Trophoblast cell (in vitro differentiated cells and primary cell): ENCODE data around the gene IDH3G. TPM values are rescaled to one million over a fixed set of nuclear protein-coding genes. Genes with fewer than 3 reads are reported as not detected.

Source experiments
- DNase-seq, 2 donors: peaks; one replicate each; pipeline ENCODE4 v3.0.0-alpha.2; 2016
- H2AFZ ChIP-seq: 2 replicates; pipeline ENCODE4 v1.6.1; 2013; ENCODE audit warnings: low read length, moderate library complexity, mild to moderate bottlenecking; ENCODE audit not compliant: insufficient read depth, poor library complexity
- H2AK5ac ChIP-seq: 2 replicates; pipeline ENCODE4 v1.6.1; 2013; ENCODE audit warnings: mild to moderate bottlenecking, low read length
- H2BK120ac ChIP-seq: 2 replicates; pipeline ENCODE4 v1.6.1; 2013; ENCODE audit warnings: low read length, mild to moderate bottlenecking, moderate library complexity; ENCODE audit not compliant: insufficient read depth, poor library complexity
- H2BK12ac ChIP-seq: 2 replicates; pipeline ENCODE4 v1.6.1; 2013; ENCODE audit warnings: mild to moderate bottlenecking, low read length, moderate library complexity
- H2BK5ac ChIP-seq: 2 replicates; pipeline ENCODE4 v1.6.1; 2013; ENCODE audit warnings: low read length, low read depth, moderate library complexity, mild to moderate bottlenecking; ENCODE audit not compliant: poor library complexity
- H3K14ac ChIP-seq: 2 replicates; pipeline ENCODE4 v1.6.1; 2013; ENCODE audit warnings: mild to moderate bottlenecking, low read length
- H3K18ac ChIP-seq: 2 replicates; pipeline ENCODE4 v1.6.1; 2013; ENCODE audit warnings: mild to moderate bottlenecking, low read length
- H3K23ac ChIP-seq: 2 replicates; pipeline ENCODE4 v1.6.1; 2013; ENCODE audit warnings: low read length
- H3K27ac ChIP-seq: 2 replicates; pipeline ENCODE4 v1.5.1; 2013; ENCODE audit warnings: low read depth, mild to moderate bottlenecking, inconsistent platforms, low read length, moderate library complexity
- H3K27me3 ChIP-seq: 2 replicates; pipeline ENCODE4 v1.6.1; 2013; ENCODE audit warnings: inconsistent platforms, mild to moderate bottlenecking, low read length, moderate library complexity; ENCODE audit not compliant: insufficient read depth
- H3K36me3 ChIP-seq, 2 experiments: 1 replicate in 1 of 2; 2 replicates in 1 of 2; pipeline ENCODE4 v1.6.1; 2013; ENCODE audit warnings: low read length in 2 of 2, mild to moderate bottlenecking in 2 of 2, moderate library complexity in 1 of 2; ENCODE audit not compliant: insufficient read depth in 2 of 2, control insufficient read depth in 1 of 2
- H3K4ac ChIP-seq: 2 replicates; pipeline ENCODE4 v1.6.1; 2013; ENCODE audit warnings: low read depth, mild to moderate bottlenecking, low read length, moderate library complexity
- H3K4me1 ChIP-seq, 2 experiments: 1 replicate in 1 of 2; 2 replicates in 1 of 2; pipeline ENCODE4 v1.6.1; 2013; ENCODE audit warnings: low read length in 2 of 2, mild to moderate bottlenecking in 2 of 2, moderate library complexity in 1 of 2; ENCODE audit not compliant: insufficient read depth in 2 of 2, control insufficient read depth in 1 of 2
- H3K4me2 ChIP-seq: 2 replicates; pipeline ENCODE4 v1.6.1; 2013; ENCODE audit warnings: inconsistent platforms, mild to moderate bottlenecking, low read length, moderate library complexity
- H3K4me3 ChIP-seq: 2 replicates; pipeline ENCODE4 v1.5.1; 2013; ENCODE audit warnings: mild to moderate bottlenecking, low read depth, low read length, inconsistent platforms
- H3K79me1 ChIP-seq: one replicate; pipeline ENCODE4 v1.6.1; 2013; ENCODE audit warnings: low read length
- H3K79me2 ChIP-seq: 2 replicates; pipeline ENCODE4 v1.6.1; 2013; ENCODE audit warnings: low read length, mild to moderate bottlenecking; ENCODE audit not compliant: control insufficient read depth, insufficient read depth, poor library complexity
- H3K9ac ChIP-seq: 2 replicates; pipeline ENCODE4 v1.6.1; 2013; ENCODE audit warnings: mild to moderate bottlenecking, low read length
- H3K9me3 ChIP-seq: 2 replicates; pipeline ENCODE4 v1.6.1; 2013; ENCODE audit warnings: low read depth, mild to moderate bottlenecking, control low read depth, inconsistent platforms, low read length; ENCODE audit not compliant: insufficient read depth
- H4K12ac ChIP-seq: 2 replicates; pipeline ENCODE4 v1.6.1; 2013; ENCODE audit warnings: low read depth, mild to moderate bottlenecking, low read length, moderate library complexity
- H4K8ac ChIP-seq: 2 replicates; pipeline ENCODE4 v1.6.1; 2013; ENCODE audit warnings: low read depth, mild to moderate bottlenecking, low read length, moderate library complexity
- H4K91ac ChIP-seq: one replicate; pipeline ENCODE4 v1.6.1; 2013; ENCODE audit warnings: low read depth, mild to moderate bottlenecking, low read length, moderate library complexity
- WGBS: extraction: QIAGEN DNeasy Blood & Tissue Kit; methylation state at CpG from one replicate; pipeline ENCODE4 v1.1.7; 2013; ENCODE audit warnings: missing lambda C conversion rate; ENCODE audit not compliant: insufficient read length, insufficient coverage; ENCODE audit errors: extremely low coverage; 5-methylcytosine and 5-hydroxymethylcytosine counted together
- polyA plus RNA-seq: library from polyadenylated mRNA; stranded (reverse); fragments of 200-250 nt; gene quantifications from 2 replicates; pipeline ENCODE4 v1.2.3, GENCODE V29; 2013

IDH3G gene
- polyA plus RNA-seq, result 51.1 and 53.7 TPM in 2 replicates

- H2AFZ ChIP-seq, result peak within 1 kb of the TSS; percentile 84
- peak within 1 kb of the TSS; percentile 92 for H3K4me2 ChIP-seq
- no peaks in the 10 kb centered on the region for H3K27me3 ChIP-seq
- peaks cover 39 to 47% of the 10 kb centered on the region in 2 experiments for H3K36me3 ChIP-seq
- peaks cover 0 to 5% of the 10 kb centered on the region in 2 experiments for H3K4me1 ChIP-seq
- DNase-seq, result peak; percentile 90 to 94
- H4K91ac ChIP-seq, result peak within 1 kb of the TSS; percentile 98
- peak within 1 kb of the TSS; percentile 98 for H3K18ac ChIP-seq
- H3K27ac ChIP-seq, result peak within 1 kb of the TSS; percentile 90
- peak within 1 kb of the TSS; percentile 96 for H2BK5ac ChIP-seq
- peak within 1 kb of the TSS; percentile 93 for H3K4ac ChIP-seq
- H3K79me2 ChIP-seq, result peaks cover 9% of the 10 kb centered on the region
- no peak within 1 kb of the TSS for H2BK12ac ChIP-seq
- H3K23ac ChIP-seq, result no peak within 1 kb of the TSS
- H3K14ac ChIP-seq, result peak within 1 kb of the TSS; percentile 98
- H2BK120ac ChIP-seq, result peak within 1 kb of the TSS; percentile 10
- peak within 1 kb of the TSS; percentile 93 for H4K12ac ChIP-seq
- H2AK5ac ChIP-seq, result peak within 1 kb of the TSS; percentile 32
- H3K79me1 ChIP-seq, result peaks cover 10% of the 10 kb centered on the region
- peak within 1 kb of the TSS; percentile 96 for H3K9ac ChIP-seq
- H3K4me3 ChIP-seq, result peak within 1 kb of the TSS; percentile 90
- no CpG with 5 or more reads among the region's 92 CpGs for WGBS
- no peaks in the 10 kb centered on the region for H3K9me3 ChIP-seq
- peak within 1 kb of the TSS; percentile 98 for H4K8ac ChIP-seq
These were observed at the start of gene IDH3G, which contains the start of gene SSR4 for GRCh38 chrX:153794018-153794896. TSS of gene IDH3G (minus strand) at chrX:153794375. CDS start at chrX:153794326, 49 bp downstream. TSS of gene SSR4 (plus strand) at chrX:153794668. CDS start at chrX:153794688, 20 bp downstream.

- Histone ChIP-seq H3K18ac (no peak overlapping the region), H3K14ac (no peak overlapping the region), H4K8ac (no peak overlapping the region), H3K36me3 (no peaks in the 10 kb centered on the region), H3K79me2 (no peaks in the 10 kb centered on the region), H3K9ac (no peak overlapping the region), H3K4me2 (no peak overlapping the region), H3K27ac (no peak overlapping the region), H3K9me3 (no peaks in the 10 kb centered on the region), H3K79me1 (no peaks in the 10 kb centered on the region), H3K4me1 (no peaks in the 10 kb centered on the region), H2BK12ac (no peak overlapping the region), H4K12ac (no peak overlapping the region), H3K27me3 (no peaks in the 10 kb centered on the region), H2AFZ (no peak overlapping the region), H3K23ac (no peak overlapping the region), H4K91ac (no peak overlapping the region), H2AK5ac (no peak overlapping the region), H2BK120ac (no peak overlapping the region), H3K4ac (no peak overlapping the region), H2BK5ac (no peak overlapping the region), H3K4me3 (no peak overlapping the region)
- WGBS, result no CpG with 5 or more reads among the region's 6 CpGs
- no peak for DNase-seq
These were observed 42.7 kb upstream of the IDH3G start for GRCh38 chrX:153836921-153837320.

GRCh38 chrX:153832728-153833127 lies 38.6 kb upstream of the IDH3G start:
- H3K4me3 ChIP-seq, result no peak overlapping the region
- no peaks in the 10 kb centered on the region for H3K79me2 ChIP-seq
- no peak overlapping the region for H3K9ac ChIP-seq
- no peak overlapping the region for H3K27ac ChIP-seq
- H2BK5ac ChIP-seq, result no peak overlapping the region
- H3K18ac ChIP-seq, result no peak overlapping the region
- no peak overlapping the region for H3K23ac ChIP-seq
- H2AFZ ChIP-seq, result no peak overlapping the region
- no peaks in the 10 kb centered on the region for H3K79me1 ChIP-seq
- no peak overlapping the region for H2AK5ac ChIP-seq
- H3K14ac ChIP-seq, result no peak overlapping the region
- H4K8ac ChIP-seq, result no peak overlapping the region
- no peak overlapping the region for H3K4ac ChIP-seq
- H4K91ac ChIP-seq, result no peak overlapping the region
- H3K36me3 ChIP-seq, result no peaks in the 10 kb centered on the region
- H2BK12ac ChIP-seq, result no peak overlapping the region
- no peak overlapping the region for H2BK120ac ChIP-seq
- H4K12ac ChIP-seq, result no peak overlapping the region
- no peak for DNase-seq
- no CpG with 5 or more reads among the region's 10 CpGs for WGBS
- H3K4me1 ChIP-seq, result peaks cover 5 to 12% of the 10 kb centered on the region in 2 experiments
- H3K4me2 ChIP-seq, result no peak overlapping the region
- peaks cover 21% of the 10 kb centered on the region for H3K27me3 ChIP-seq
- no peaks in the 10 kb centered on the region for H3K9me3 ChIP-seq

GRCh38 chrX:153831429-153832150 lies 37.4 kb upstream of the IDH3G start:
- Histone ChIP-seq H2BK12ac (no peak overlapping the region), H4K8ac (no peak overlapping the region), H3K9ac (no peak overlapping the region), H3K27me3 (peaks cover 21% of the 10 kb centered on the region), H3K4me2 (no peak overlapping the region), H3K23ac (no peak overlapping the region), H3K4ac (no peak overlapping the region), H3K14ac (no peak overlapping the region), H2AFZ (no peak overlapping the region), H2AK5ac (no peak overlapping the region), H3K79me2 (no peaks in the 10 kb centered on the region), H3K4me1 (peaks cover 5 to 12% of the 10 kb centered on the region in 2 experiments), H4K91ac (no peak overlapping the region), H3K27ac (no peak overlapping the region), H3K79me1 (no peaks in the 10 kb centered on the region), H3K36me3 (no peaks in the 10 kb centered on the region), H2BK5ac (no peak overlapping the region), H3K9me3 (no peaks in the 10 kb centered on the region), H4K12ac (no peak overlapping the region), H2BK120ac (no peak overlapping the region), H3K4me3 (no peak overlapping the region), H3K18ac (no peak overlapping the region)
- WGBS, result no CpG with 5 or more reads among the region's 23 CpGs
- no peak for DNase-seq
